GM18517 (cell line): ENCODE data around the gene IDH3B.

ENCODE experiments used
- ATAC-seq: cut with Tn5 transposase; IDR thresholded peaks from one replicate; pipeline ENCODE4 v1.9.1; 2021; ENCODE audit warnings: mild to moderate bottlenecking, moderate library complexity; ENCODE audit not compliant: unreplicated experiment

IDH3B gene

DNA sequence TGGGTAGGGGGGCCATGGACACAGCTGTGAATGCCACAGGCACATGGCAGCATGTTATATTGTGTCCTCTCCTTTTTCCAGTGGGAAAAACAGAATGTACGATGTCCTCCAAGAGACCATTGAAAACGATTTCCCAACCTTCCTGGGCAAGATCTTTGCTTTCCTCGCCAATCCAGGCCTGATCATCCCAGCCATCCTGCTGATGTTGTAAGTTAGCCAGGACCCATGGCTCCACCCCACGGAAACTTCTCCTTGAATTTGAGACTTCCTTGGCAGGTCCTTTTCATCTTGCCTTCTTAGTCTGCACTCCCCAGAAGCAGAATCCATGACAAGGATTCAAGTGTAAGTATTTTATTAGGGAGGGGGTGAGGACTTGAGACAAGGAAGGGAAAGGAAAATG is 39.8 kb downstream of the IDH3B start:
- ATAC-seq, result no peak

DNA sequence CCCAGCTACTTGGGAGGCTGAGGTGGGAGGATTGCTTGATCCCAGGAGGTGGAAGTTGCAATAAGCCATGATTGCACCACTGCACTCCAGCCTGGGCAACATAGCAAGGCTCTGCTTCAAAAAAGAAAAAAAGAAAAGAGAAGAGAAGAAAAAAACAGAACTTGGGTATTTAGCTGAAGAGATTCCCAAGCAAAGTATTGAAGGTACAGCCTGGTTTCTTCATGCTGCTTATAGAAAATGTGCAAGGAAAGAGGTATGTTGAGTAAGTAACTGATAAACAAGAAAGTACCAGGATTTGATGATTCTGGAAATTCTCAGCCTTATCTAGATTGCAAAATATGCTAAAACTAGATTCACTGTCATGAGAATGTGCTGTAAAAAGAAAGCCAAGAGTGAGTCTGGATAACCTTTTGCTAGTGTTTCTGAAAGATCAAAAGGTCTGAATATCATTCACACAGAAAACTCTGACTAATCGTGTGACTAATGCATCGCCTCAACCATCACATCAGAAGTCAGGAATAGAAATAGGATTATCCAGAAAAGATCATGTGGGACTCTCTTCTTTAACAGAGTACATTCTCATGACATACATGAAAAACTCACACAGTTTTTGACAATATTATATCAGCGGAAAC is 43.9 kb downstream of the IDH3B start:
- no peak for ATAC-seq

DNA sequence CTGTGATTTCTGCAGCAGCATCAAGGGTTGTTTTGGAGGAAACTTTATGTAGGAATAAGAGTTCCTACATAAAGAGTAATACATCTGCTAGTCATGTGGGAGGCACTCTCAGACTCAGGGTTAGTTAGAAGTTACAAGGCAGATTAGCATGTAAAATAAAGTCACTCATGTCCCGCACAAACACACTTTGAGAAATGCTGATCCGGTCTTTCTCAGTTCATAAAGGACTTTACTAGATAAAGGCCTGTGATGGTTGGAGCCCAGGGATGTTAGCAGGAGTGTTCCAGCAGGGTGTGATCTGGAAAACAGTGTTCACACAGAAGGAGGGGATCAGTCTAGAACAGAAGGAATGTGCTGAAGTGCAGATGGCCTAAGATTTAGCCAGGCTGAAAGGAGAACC is 44.7 kb downstream of the IDH3B start:
- no peak for ATAC-seq

DNA sequence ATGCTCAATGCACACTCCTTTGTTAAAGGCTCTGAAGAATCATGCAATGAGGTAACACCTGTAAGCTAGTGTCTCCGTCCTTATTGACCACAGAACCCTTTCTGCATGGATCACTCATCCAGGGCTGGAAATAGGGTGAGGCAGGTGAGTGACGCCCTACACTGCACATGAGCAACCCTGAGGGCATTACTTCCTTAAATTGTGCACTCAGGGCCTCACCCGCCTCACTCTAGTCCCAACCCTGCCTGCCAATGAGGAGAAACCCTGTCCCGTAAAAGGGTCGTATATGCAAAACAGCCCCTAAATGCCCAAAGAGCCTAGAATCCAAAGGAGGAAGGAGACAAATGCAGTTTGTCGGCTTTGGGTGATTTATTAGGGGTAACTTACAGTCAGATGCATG is 45.2 kb downstream of the IDH3B start:
- no peak for ATAC-seq

DNA sequence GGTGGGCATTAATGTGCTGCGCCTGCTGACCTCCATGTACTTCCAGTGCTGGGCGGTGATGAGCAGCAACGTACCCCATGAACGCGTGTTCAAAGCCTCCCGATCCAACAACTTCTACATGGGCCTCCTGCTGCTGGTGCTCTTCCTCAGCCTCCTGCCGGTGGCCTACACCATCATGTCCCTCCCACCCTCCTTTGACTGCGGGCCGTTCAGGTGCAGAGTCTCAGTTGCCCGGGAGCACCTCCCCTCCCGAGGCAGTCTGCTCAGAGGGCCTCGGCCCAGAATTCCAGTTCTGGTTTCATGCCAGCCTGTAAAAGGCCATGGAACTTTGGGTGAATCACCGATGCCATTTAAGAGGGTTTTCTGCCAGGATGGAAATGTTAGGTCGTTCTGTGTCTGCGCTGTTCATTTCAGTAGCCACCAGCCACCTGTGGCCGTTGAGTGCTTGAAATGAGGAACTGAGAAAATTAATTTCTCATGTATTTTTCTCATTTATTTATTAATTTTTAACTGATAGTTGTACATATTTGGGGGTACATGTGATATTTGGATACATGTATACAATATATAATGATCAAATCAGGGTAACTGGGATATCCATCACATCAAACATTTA is 46.8 kb downstream of the IDH3B start:
- no peak for ATAC-seq

DNA sequence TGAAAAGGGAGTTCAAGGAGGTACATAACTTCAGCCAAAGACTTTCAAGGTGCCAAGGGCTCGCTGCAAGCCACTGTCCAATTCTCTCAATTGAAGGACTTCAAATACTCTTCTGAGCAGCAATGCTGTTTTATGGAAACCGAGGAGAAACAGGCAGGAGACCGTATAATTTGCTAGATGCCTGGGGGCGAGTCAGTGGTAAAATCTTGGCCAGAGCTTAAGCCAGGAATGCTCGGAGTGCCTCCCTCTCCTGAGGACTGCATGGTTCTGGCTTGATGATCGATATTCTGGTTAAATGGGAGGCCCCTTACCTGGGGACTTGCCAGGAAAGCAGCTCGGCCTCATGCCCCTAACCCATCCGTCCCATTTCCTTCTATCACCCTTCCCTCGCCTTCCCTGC is 47.4 kb downstream of the IDH3B start:
- no peak for ATAC-seq

DNA sequence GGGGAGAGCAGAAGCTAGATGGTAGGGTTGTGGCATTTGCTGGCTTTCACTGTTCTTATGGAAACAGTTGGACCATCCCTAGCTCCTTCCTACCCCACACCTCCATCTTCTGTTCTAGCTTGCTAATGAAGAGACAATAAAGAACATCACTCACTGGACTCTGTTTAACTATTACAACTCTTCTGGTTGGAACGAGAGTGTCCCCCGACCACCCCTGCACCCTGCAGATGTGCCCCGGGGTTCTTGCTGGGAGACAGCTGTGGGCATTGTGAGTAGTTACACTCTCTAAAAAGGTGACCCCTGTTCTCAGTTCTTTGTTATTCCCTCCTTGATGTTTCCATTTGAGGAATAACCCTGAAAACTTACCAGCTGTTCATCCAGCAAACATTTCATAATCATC is 51.9 kb downstream of the IDH3B start:
- ATAC-seq, result no peak

DNA sequence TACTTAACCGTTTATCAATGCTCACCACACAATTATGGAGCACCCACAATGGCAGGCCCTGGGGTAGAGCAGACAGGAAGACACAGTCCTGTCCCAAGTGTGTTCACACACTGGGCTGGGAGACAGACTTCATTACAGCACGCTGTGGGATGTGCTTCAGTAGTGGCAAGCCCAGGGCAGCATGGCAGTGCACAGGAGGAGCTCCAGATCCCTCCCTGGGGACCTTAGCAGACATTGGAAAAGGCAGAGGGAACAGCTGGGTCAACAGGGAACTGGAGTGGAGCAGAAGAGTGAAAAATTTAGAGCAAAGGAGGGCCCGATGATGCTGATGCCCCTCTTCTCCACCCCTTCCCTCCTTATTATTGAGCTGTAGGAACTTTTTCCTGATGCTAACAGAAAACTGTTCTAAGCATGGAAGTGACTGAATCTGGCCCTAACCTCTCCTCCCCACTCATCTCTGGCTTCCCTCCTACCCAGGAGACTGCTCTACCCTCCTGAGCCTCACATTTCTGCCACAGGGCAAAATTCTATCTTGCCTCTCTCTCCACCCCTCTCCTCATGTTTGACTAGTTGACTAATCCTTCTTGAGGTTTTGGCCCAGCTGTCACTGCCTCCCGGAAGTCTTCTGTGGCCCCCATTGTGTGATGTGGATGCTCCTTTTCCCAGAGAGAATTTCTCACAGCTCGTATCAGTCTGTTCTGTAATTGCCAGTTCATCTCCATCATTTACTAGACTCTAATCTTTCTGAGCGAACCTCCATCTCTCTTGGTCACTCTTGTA is 52.9 kb downstream of the IDH3B start:
- no peak for ATAC-seq

DNA sequence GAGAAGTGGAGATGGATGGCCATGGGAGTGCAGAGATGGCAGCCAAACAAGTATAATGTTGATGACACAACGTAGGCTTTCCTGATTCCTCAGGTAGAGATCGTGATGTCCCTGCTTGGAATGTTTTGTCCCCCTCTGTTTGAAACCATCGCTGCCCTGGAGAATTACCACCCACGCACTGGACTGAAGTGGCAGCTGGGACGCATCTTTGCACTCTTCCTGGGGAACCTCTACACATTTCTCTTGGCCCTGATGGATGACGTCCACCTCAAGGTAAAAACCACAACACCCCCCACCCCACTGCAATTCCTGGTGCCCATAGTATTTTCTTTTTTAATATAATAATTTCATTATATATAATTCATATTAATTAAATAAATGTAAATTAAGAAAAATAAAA is 53.7 kb downstream of the IDH3B start:
- no peak for ATAC-seq
